Measurements from ENCODE around the gene SYNC.

The SYNC gene

DNA sequence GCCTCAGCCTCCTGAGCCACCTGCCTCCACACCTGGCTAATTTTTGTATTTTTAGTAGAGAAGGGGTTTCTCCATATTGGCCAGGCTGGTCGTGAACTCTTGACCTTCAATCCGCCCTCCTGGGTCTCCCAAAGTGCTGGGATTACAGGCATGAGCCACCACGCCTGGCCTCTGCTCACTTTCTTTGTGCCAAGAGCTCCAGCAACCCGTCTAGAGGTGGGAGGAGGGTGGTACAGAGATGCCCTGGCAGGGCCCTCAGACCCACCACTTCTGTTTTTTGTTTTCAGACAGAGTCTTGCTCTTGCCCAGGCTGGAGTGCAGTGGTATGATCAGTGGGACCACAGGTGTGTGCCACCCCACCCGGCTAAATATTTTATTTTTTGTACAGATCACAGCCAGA is 6.9 kb upstream of the SYNC start:
- H3K4me2 ChIP-seq (ENCODE audit: low read length), result no peak overlapping the region
- H3K79me2 ChIP-seq (ENCODE audit: low read length), result no peaks in the 10 kb centered on the region
- H3K4me1 ChIP-seq (ENCODE audit: low read length), result peaks cover 17% of the 10 kb centered on the region
- no peaks in the 10 kb centered on the region for H3K27me3 ChIP-seq (ENCODE audit: low read depth, low read length)
- H2AFZ ChIP-seq (ENCODE audit: low read depth, low read length), result no peak overlapping the region
- H3K36me3 ChIP-seq (replicated peaks; ENCODE audit: low read depth, low read length), result no peaks in the 10 kb centered on the region
- H3K9me3 ChIP-seq (ENCODE audit: insufficient read depth, low read length), result no peaks in the 10 kb centered on the region
- no peaks in the 10 kb centered on the region for H4K20me1 ChIP-seq (ENCODE audit: insufficient read depth, low read length)
- no peak overlapping the region for H3K27ac ChIP-seq (ENCODE audit: low read length)
- TF ChIP-seq, protein P1, sequence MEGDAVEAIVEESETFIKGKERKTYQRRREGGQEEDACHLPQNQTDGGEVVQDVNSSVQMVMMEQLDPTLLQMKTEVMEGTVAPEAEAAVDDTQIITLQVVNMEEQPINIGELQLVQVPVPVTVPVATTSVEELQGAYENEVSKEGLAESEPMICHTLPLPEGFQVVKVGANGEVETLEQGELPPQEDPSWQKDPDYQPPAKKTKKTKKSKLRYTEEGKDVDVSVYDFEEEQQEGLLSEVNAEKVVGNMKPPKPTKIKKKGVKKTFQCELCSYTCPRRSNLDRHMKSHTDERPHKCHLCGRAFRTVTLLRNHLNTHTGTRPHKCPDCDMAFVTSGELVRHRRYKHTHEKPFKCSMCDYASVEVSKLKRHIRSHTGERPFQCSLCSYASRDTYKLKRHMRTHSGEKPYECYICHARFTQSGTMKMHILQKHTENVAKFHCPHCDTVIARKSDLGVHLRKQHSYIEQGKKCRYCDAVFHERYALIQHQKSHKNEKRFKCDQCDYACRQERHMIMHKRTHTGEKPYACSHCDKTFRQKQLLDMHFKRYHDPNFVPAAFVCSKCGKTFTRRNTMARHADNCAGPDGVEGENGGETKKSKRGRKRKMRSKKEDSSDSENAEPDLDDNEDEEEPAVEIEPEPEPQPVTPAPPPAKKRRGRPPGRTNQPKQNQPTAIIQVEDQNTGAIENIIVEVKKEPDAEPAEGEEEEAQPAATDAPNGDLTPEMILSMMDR (IDR thresholded peaks at IDR 0.05; ENCODE audit: low read depth, low read length), result no peak
- TF ChIP-seq EZH2phosphoT487 (IDR thresholded peaks at IDR 0.05; ENCODE audit: low read depth), result no peak
- no peak overlapping the region for H3K4me3 ChIP-seq (ENCODE audit: low read length)
- no peak overlapping the region for H3K9ac ChIP-seq (ENCODE audit: low read length)

DNA sequence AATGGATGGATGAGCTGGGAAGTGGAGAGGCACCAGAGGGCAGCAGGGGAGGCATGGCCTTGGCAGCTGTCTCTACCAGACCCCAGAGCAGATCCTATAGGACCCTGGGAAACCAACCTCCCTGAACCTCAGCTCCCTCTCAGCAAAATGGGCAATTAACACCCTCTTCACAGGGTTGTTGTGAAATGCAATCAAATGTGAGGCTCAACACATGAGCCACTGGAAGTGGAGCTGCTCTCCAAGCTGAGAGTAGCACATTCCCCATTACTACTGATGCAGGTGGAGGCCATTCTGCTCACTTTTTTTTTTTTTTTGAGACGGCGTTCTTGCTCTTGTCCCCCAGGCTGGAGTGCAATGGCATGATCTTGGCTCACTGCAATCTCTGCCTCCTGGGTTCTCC is 6.5 kb upstream of the SYNC start:
- Histone ChIP-seq H4K20me1 (ENCODE audit: insufficient read depth, low read length) (no peaks in the 10 kb centered on the region), H3K4me2 (ENCODE audit: low read length) (no peak overlapping the region), H3K36me3 (replicated peaks; ENCODE audit: low read depth, low read length) (no peaks in the 10 kb centered on the region), H3K9me3 (ENCODE audit: insufficient read depth, low read length) (no peaks in the 10 kb centered on the region), H3K9ac (ENCODE audit: low read length) (no peak overlapping the region), H3K27me3 (ENCODE audit: low read depth, low read length) (no peaks in the 10 kb centered on the region), H3K27ac (ENCODE audit: low read length) (no peak overlapping the region), H3K4me1 (ENCODE audit: low read length) (peaks cover 17% of the 10 kb centered on the region), H3K79me2 (ENCODE audit: low read length) (no peaks in the 10 kb centered on the region), H2AFZ (ENCODE audit: low read depth, low read length) (no peak overlapping the region), H3K4me3 (ENCODE audit: low read length) (no peak overlapping the region)
- no peak for TF ChIP-seq EZH2phosphoT487 (IDR thresholded peaks at IDR 0.05; ENCODE audit: low read depth)
- TF ChIP-seq, protein P1 (IDR thresholded peaks at IDR 0.05; ENCODE audit: low read depth, low read length), result no peak

DNA sequence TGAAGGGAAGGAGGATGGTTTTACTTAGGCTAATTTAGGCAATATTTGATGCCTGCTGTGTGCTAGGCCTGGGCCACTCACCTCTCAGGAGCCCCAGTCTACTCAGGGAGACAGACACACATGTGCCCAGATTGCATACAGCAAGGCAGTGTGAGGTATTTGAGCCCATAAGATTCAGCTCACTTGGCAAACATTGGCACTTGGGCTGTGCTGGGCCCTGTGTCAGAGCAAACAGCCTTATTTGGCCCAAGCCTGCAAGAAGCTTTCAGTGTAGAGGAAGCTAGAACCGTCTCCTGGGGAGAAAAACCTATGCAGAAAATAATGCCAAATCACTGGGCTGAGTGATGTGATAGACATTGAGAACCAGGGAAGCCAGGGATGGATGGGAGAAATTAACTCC is 3.9 kb upstream of the SYNC start:
- H4K20me1 ChIP-seq (ENCODE audit: insufficient read depth, low read length), result no peaks in the 10 kb centered on the region
- no peak for TF ChIP-seq EZH2phosphoT487 (IDR thresholded peaks at IDR 0.05; ENCODE audit: low read depth)
- TF ChIP-seq, protein P1 (IDR thresholded peaks at IDR 0.05; ENCODE audit: low read depth, low read length), result no peak
- H2AFZ ChIP-seq (ENCODE audit: low read depth, low read length), result no peak overlapping the region
- no peak overlapping the region for H3K27ac ChIP-seq (ENCODE audit: low read length)
- no peak overlapping the region for H3K4me2 ChIP-seq (ENCODE audit: low read length)
- H3K9me3 ChIP-seq (ENCODE audit: insufficient read depth, low read length), result no peaks in the 10 kb centered on the region
- no peak overlapping the region for H3K4me3 ChIP-seq (ENCODE audit: low read length)
- no peak overlapping the region for H3K9ac ChIP-seq (ENCODE audit: low read length)
- H3K79me2 ChIP-seq (ENCODE audit: low read length), result no peaks in the 10 kb centered on the region
- H3K4me1 ChIP-seq (ENCODE audit: low read length), result peaks cover 18% of the 10 kb centered on the region
- H3K36me3 ChIP-seq (replicated peaks; ENCODE audit: low read depth, low read length), result no peaks in the 10 kb centered on the region
- H3K27me3 ChIP-seq (ENCODE audit: low read depth, low read length), result peaks cover 16% of the 10 kb centered on the region

DNA sequence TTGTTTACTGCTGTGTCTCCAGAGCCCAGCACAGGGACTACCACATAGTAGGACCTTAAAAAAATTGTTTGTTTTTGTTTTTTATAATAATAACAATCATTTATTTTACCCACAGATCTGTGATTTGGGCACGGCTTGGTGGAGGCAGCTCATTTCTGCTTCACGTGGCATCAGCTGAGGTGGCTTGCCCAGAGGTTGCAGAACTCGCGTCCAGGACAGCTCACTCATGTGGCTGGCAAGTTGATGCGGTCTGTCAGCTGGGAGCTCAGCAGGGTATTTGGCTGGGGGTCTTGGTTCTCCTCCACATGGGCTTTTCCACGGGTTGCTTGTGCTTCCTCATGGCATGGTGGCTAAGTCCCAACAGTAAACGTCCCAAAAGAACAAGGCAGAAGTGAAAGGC is 2.9 kb upstream of the SYNC start:
- no peaks in the 10 kb centered on the region for H3K36me3 ChIP-seq (replicated peaks; ENCODE audit: low read depth, low read length)
- no peaks in the 10 kb centered on the region for H3K79me2 ChIP-seq (ENCODE audit: low read length)
- TF ChIP-seq EZH2phosphoT487 (IDR thresholded peaks at IDR 0.05; ENCODE audit: low read depth), result no peak
- TF ChIP-seq, protein P1 (IDR thresholded peaks at IDR 0.05; ENCODE audit: low read depth, low read length), result no peak
- H2AFZ ChIP-seq (ENCODE audit: low read depth, low read length), result no peak overlapping the region
- no peaks in the 10 kb centered on the region for H4K20me1 ChIP-seq (ENCODE audit: insufficient read depth, low read length)
- H3K4me2 ChIP-seq (ENCODE audit: low read length), result no peak overlapping the region
- no peaks in the 10 kb centered on the region for H3K9me3 ChIP-seq (ENCODE audit: insufficient read depth, low read length)
- H3K4me1 ChIP-seq (ENCODE audit: low read length), result peaks cover 12% of the 10 kb centered on the region
- H3K4me3 ChIP-seq (ENCODE audit: low read length), result no peak overlapping the region
- no peak overlapping the region for H3K9ac ChIP-seq (ENCODE audit: low read length)
- peaks cover 16% of the 10 kb centered on the region for H3K27me3 ChIP-seq (ENCODE audit: low read depth, low read length)
- H3K27ac ChIP-seq (ENCODE audit: low read length), result no peak overlapping the region

Data from OCI-LY3 (cell line).